Heart left ventricle (tissue), 13 donors: ENCODE results near the gene ANTKMT.

Experiments
- CTCF ChIP-seq, 12 donors: fragments of 200-600 bp; sonication (generic) in 4 of 12; IDR thresholded peaks; one replicate each; pipeline versions ENCODE4 v1.5.0 to v1.8.0; 2018 to 2022; ENCODE audit warnings: antibody characterized with exemption in 12 of 12, mild to moderate bottlenecking in 5 of 12
- POLR2A ChIP-seq, 2 donors: fragments of 450-650 bp; IDR thresholded peaks; one replicate each; pipeline ENCODE4 v1.6.1; 2017; ENCODE audit warnings: antibody characterized with exemption in 2 of 2, mild to moderate bottlenecking in 2 of 2, moderate library complexity in 2 of 2
- donor health status: ischemic (EF 13 %, LVEDD 7.1; RV severe dilation, severe dysfunction).
- donor health status: DM: no; HTN: yes; CAD: no.
- donor health status: DM: no; HTN: no; CAD: no.
- donor health status: ischemic (EF 25% LVEDD 6.9; RV normal size, moderate dysfunction).
- donor health status: ischemic (EF 25% LVEDD 5.7; RV mildly dilated, moderate dysfunction).
- donor health status: ischemic (EF 35%, LVEDD 5.7; RV mildly dilated, moderate dysfunction).
- donor health status: nonischemic (EF 11% LVEDD 7.7; RV severe dilation, severe dysfunction).
- donor health status: DM: yes; HTN: yes; CAD: no.
- donor health status: PGD.
- donor health status: ischemic (EF 29% LVEDD 5.4; RV normal size, mild dysfunction).
- donor health status: nonischemic (EF 23%, LVEDD 6.1; RV moderate dilation, normal function).

- TF ChIP-seq CTCF (IDR thresholded peaks at IDR 0.05): no peak
- TF ChIP-seq POLR2A (IDR thresholded peaks at IDR 0.05): no peak
Measured at GRCh38 chr16:728890-729744, 8.2 kb downstream of the ANTKMT start.
